Measurements from ENCODE around the gene TUBGCP4. TPM values are rescaled to one million over a fixed set of nuclear protein-coding genes. Genes with fewer than 3 reads are reported as not detected.

Gene TUBGCP4
- total RNA-seq: 10 to 100 TPM; 32.3 to 41.3 TPM

DNA sequence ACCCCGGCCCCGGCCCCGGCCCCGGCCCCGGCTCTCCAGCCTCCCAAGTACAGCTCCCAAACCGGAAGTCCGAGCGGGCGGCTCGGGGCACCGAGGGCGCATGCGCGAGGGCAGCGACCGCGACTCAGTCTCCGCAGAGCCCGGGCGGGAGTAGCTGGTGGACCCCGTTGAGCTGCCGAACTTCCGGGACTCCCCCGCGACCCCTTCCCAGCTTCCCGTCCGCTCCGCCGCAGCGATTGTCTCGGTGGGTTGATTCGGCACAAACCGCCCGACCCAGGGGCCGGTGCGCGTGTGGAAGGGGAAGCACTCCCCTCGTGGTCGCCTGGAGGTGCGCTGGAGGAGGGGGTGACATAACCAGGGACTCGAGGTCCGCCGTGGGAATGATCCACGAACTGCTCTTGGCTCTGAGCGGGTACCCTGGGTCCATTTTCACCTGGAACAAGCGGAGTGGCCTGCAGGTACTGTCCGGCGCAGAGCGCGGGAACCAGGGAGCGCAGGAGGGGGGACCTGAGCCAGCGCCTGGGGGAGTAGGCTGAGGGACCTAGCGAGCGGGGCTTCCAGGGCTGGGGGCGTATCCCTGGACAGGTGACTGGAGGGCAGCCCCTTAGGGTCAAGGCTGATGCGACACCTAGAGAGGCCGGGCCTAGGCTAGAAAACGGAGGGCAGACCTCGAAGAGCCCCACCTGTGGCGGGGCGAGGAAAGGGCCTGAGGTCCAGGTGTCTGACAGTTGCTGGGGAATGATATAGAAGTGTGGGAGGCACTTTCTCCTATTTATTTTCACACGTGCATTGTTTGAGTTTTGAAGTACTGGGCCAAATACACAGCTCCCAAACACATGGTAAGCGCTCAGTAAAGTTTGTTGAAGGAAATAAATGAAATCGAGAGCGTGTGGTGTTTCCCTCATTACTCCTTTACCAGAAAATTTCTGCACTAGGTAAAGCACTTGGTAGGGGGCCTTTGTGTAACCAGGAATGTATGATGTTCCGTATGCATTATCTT lies at the start of gene TUBGCP4, which contains the start of gene ZSCAN29:
TUBGCP4 (plus strand) TSS at position 127 of the 1,000 bp plus-strand sequence; CDS start at position 381, 254 bp downstream.
ZSCAN29 (minus strand) TSS at position 69 of the 1,000 bp plus-strand sequence. CDS start 1,130 bp downstream, outside the sequence.
- H3K36me3 Mint-ChIP-seq (ENCODE audit: low read depth): peaks cover 41% of the 10 kb centered on the region
- peaks cover 41% of the 10 kb centered on the region for H3K4me1 Mint-ChIP-seq
- peak; percentile 94 for ATAC-seq (replicated peaks)
- peak within 1 kb of the TSS; percentile 86 for H3K4me3 Mint-ChIP-seq
- H3K27me3 Mint-ChIP-seq: no peaks in the 10 kb centered on the region
- H3K27ac Mint-ChIP-seq: peak within 1 kb of the TSS; percentile 89
- H3K9me3 Mint-ChIP-seq: peaks cover 8% of the 10 kb centered on the region

GRCh38 chr15:43325039-43325684 lies 45.7 kb upstream of the TUBGCP4 start:
- H3K36me3 Mint-ChIP-seq (ENCODE audit: low read depth): peaks cover 28% of the 10 kb centered on the region
- H3K4me3 Mint-ChIP-seq: no peak overlapping the region
- H3K27me3 Mint-ChIP-seq: no peaks in the 10 kb centered on the region
- H3K27ac Mint-ChIP-seq: no peak overlapping the region
- H3K4me1 Mint-ChIP-seq: peaks cover 3% of the 10 kb centered on the region
- no peak for ATAC-seq (replicated peaks)
- no peaks in the 10 kb centered on the region for H3K9me3 Mint-ChIP-seq

- peak overlapping the region; percentile 92 for H3K4me3 Mint-ChIP-seq
- H3K27ac Mint-ChIP-seq: peak overlapping the region; percentile 89
- H3K4me1 Mint-ChIP-seq: peaks cover 14% of the 10 kb centered on the region
- ATAC-seq (replicated peaks): no peak
- no peaks in the 10 kb centered on the region for H3K27me3 Mint-ChIP-seq
- peaks cover 37% of the 10 kb centered on the region for H3K36me3 Mint-ChIP-seq (ENCODE audit: low read depth)
- no peaks in the 10 kb centered on the region for H3K9me3 Mint-ChIP-seq
Observed at GRCh38 chr15:43329217-43329959, 41.5 kb upstream of the TUBGCP4 start.

- H3K27ac Mint-ChIP-seq: peak within 1 kb of the TSS; percentile 89
- H3K9me3 Mint-ChIP-seq: no peaks in the 10 kb centered on the region
- H3K36me3 Mint-ChIP-seq (ENCODE audit: low read depth): peaks cover 44% of the 10 kb centered on the region
- ATAC-seq (replicated peaks): peak; percentile 94
- H3K27me3 Mint-ChIP-seq: no peaks in the 10 kb centered on the region
- H3K4me1 Mint-ChIP-seq: peaks cover 14% of the 10 kb centered on the region
- H3K4me3 Mint-ChIP-seq: peak within 1 kb of the TSS; percentile 92
Observed at GRCh38 chr15:43329960-43330779, 40.7 kb upstream of the TUBGCP4 start, which contains the start of gene LCMT2. Gene LCMT2 (minus strand): TSS chr15:43330573. CDS start chr15:43330489, 84 bp downstream.

- ATAC-seq (replicated peaks): peak; percentile 20
- H3K36me3 Mint-ChIP-seq (ENCODE audit: low read depth): peaks cover 49% of the 10 kb centered on the region
- no peaks in the 10 kb centered on the region for H3K27me3 Mint-ChIP-seq
- peak overlapping the region; percentile 92 for H3K4me3 Mint-ChIP-seq
- H3K27ac Mint-ChIP-seq: peak overlapping the region; percentile 89
- peaks cover 11% of the 10 kb centered on the region for H3K4me1 Mint-ChIP-seq
- H3K9me3 Mint-ChIP-seq: no peaks in the 10 kb centered on the region
Observed at GRCh38 chr15:43330780-43331087, 40.2 kb upstream of the TUBGCP4 start.

- no peak overlapping the region for H3K27ac Mint-ChIP-seq
- no peak overlapping the region for H3K4me3 Mint-ChIP-seq
- peaks cover 22% of the 10 kb centered on the region for H3K36me3 Mint-ChIP-seq (ENCODE audit: low read depth)
- H3K4me1 Mint-ChIP-seq: no peaks in the 10 kb centered on the region
- no peaks in the 10 kb centered on the region for H3K9me3 Mint-ChIP-seq
- ATAC-seq (replicated peaks): no peak
- H3K27me3 Mint-ChIP-seq: no peaks in the 10 kb centered on the region
Observed at GRCh38 chr15:43346305-43346704, 24.6 kb upstream of the TUBGCP4 start.

GRCh38 chr15:43347114-43347513 lies 23.8 kb upstream of the TUBGCP4 start:
- peaks cover 23% of the 10 kb centered on the region for H3K36me3 Mint-ChIP-seq (ENCODE audit: low read depth)
- H3K27ac Mint-ChIP-seq: no peak overlapping the region
- H3K4me3 Mint-ChIP-seq: no peak overlapping the region
- no peaks in the 10 kb centered on the region for H3K4me1 Mint-ChIP-seq
- H3K9me3 Mint-ChIP-seq: no peaks in the 10 kb centered on the region
- ATAC-seq (replicated peaks): no peak
- H3K27me3 Mint-ChIP-seq: no peaks in the 10 kb centered on the region

- Mint-ChIP-seq H3K27me3 (no peaks in the 10 kb centered on the region), H3K36me3 (ENCODE audit: low read depth) (peaks cover 16% of the 10 kb centered on the region), H3K4me1 (no peaks in the 10 kb centered on the region), H3K4me3 (no peak overlapping the region), H3K9me3 (no peaks in the 10 kb centered on the region), H3K27ac (no peak overlapping the region)
- ATAC-seq (replicated peaks): no peak
Observed at GRCh38 chr15:43352693-43353382, 18.1 kb upstream of the TUBGCP4 start.

DNA sequence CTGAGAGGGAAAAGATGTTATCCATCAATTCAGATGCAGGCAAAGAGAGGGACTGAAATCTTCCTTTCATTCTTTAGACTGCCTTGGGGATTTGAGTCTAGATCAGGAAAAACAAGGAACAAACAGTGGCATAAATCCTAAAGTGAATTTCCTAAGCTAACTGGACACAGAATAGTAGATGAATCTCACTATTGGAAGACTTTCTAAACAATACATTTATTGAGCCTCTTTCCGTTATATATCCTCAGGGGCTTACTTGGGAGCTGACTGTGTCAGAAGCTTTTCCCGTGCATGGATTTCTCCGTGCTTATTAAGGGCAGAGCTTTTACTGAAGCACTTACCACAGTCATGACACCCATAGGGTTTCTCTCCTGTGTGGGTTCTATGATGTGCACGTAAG lies 10.1 kb upstream of the TUBGCP4 start:
- ATAC-seq (replicated peaks): no peak
- Mint-ChIP-seq H3K4me3 (no peak overlapping the region), H3K27me3 (no peaks in the 10 kb centered on the region), H3K27ac (no peak overlapping the region), H3K36me3 (ENCODE audit: low read depth) (peaks cover 84% of the 10 kb centered on the region), H3K4me1 (peaks cover 6% of the 10 kb centered on the region), H3K9me3 (peaks cover 25% of the 10 kb centered on the region)

GRCh38 chr15:43361313-43361903 lies 9.5 kb upstream of the TUBGCP4 start:
- H3K27ac Mint-ChIP-seq: no peak overlapping the region
- H3K27me3 Mint-ChIP-seq: no peaks in the 10 kb centered on the region
- no peak for ATAC-seq (replicated peaks)
- peaks cover 85% of the 10 kb centered on the region for H3K36me3 Mint-ChIP-seq (ENCODE audit: low read depth)
- no peak overlapping the region for H3K4me3 Mint-ChIP-seq
- peaks cover 28% of the 10 kb centered on the region for H3K9me3 Mint-ChIP-seq
- H3K4me1 Mint-ChIP-seq: peaks cover 6% of the 10 kb centered on the region

DNA sequence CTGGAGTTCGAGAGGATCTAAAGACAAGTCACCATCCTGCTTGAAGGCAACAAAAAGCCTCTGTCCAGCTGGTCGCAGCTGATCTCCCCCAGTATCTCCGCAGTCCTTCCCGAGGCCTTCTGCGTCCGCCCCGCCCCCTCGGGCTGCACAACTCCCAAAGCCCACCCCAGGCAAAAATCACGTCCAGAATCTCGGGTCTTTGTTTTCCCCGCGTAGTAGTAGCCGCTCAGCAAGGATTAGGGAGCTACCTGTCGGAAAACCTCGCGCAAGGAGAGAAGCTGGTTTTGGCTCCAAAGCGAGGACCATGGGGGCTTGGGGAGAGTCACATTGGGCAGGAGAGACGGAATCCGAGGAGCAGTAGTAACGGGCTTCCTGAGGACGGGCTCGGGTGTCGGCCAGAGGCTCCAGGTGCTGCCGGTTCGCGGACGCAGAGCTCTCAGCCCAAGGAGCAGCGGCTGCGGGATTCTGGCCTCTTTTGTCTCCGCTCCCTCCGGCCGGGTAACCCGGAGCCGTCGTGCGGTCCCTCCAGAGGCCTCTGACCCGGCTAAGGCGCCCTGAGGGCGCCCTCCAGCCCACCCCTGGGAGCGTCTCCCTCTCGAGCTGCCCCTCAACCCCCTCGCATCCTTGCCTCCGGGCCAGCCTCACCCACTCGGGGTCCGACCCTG lies 459 bp upstream of the TUBGCP4 start:
- ATAC-seq (replicated peaks): peak; percentile 68
- Mint-ChIP-seq H3K9me3 (peaks cover 11% of the 10 kb centered on the region), H3K36me3 (ENCODE audit: low read depth) (peaks cover 44% of the 10 kb centered on the region), H3K4me1 (peaks cover 39% of the 10 kb centered on the region), H3K27ac (peak overlapping the region; percentile 89), H3K27me3 (no peaks in the 10 kb centered on the region), H3K4me3 (peak overlapping the region; percentile 86)

DNA sequence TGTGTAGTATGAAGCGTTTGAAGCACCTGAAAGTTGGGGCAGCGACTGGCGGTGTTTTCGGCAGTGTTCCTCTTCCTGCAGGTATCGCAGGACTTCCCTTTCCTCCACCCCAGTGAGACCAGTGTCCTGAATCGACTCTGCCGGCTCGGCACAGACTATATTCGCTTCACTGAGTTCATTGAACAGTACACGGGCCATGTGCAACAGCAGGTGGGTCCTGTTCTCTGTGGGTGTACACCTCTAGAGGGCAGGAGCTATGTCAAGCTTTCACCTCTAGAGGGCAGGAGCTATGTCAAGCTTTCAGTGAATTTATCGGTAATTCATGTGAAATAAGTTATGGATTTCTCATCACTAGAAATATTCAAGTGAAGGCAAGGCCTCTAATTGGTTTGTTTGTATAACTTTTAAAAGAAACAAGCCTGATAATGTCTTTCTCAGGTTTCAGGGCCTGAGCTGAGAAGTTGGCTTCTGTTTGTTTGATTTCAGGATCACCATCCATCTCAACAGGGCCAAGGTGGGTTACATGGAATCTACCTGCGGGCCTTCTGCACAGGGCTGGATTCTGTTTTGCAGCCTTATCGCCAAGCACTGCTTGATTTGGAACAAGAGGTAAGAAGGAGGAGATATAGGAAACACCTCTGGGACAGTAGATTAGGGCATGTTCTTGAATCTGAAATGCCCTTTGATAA lies 5.3 kb downstream of the TUBGCP4 start:
- Mint-ChIP-seq H3K27ac (no peak overlapping the region), H3K9me3 (no peaks in the 10 kb centered on the region), H3K27me3 (no peaks in the 10 kb centered on the region), H3K4me3 (no peak overlapping the region), H3K36me3 (ENCODE audit: low read depth) (peaks cover 57% of the 10 kb centered on the region), H3K4me1 (peaks cover 22% of the 10 kb centered on the region)
- peak; percentile 37 for ATAC-seq (replicated peaks)
